ENCODE measurements around the gene HYOU1.
"Not testable (repeated sequence)": the region's sequence is repeated elsewhere in the genome, so short reads cannot be mapped to it uniquely, and the experiment has no call there.

Gene HYOU1

DNA sequence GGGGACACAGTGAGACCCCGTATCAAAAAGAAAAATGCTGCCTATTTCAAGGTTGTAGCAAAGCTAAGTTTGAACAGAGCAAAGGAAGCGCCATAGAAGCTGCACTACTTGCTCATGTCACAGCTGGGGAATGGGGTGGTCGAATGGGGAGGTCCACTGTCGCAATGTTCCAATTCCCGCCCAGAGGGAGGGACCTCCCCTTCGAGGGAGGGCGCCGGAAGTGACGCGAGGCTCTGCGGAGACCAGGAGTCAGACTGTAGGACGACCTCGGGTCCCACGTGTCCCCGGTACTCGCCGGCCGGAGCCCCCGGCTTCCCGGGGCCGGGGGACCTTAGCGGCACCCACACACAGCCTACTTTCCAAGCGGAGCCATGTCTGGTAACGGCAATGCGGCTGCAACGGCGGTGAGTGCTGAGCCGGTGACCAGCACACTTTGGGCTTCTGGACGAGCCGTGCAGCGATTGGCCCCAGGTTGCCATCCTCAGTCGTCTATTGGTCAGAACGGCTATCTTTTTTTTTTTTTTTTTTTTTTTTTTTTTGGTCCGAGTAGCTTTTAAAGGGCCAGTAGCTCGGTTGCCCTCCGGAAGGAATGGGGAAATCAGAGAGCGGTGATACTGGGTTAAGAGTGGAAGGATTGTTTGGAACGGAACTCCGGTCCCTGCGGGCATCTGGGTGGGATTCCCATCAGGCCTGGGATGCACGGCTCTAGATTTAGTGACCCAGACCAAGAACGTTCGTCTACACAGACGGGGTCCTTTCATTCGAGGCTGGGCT is 27.8 kb upstream of the HYOU1 start, which contains the start of gene HMBS:
Gene HMBS, plus strand, starts transcription at position 219 of the 774 bp plus-strand sequence. Its CDS starts 153 bp downstream, at position 372.
- peak; percentile 90 for DNase-seq

DNA sequence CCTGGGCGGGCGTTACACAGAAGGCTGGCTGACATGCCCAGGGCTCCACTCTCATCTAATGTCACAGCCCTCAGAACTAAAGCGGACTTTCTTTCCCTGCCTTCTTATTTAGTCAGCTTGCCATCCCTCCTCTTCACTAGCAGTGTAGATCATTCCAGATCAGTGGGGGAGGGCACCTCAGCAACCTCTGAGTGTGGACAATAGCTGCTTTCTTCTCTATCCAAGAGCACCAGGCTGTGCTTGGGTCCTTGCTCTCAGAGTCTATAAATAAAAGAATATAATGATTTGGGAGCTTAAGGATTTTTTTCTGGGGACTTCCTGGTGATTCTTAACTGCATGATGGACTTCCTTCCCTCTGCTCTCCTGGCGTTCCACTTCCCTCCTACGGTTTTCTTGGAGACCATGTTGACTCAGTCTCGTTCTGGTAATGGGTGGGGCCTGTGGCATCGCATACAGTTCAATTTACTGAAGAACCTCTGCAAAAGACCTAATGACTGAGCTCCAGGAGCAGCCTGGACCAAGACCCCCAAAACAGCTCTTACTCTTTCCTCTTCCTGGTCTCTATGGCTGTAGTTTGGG is 24.8 kb upstream of the HYOU1 start:
- DNase-seq: no peak

DNA sequence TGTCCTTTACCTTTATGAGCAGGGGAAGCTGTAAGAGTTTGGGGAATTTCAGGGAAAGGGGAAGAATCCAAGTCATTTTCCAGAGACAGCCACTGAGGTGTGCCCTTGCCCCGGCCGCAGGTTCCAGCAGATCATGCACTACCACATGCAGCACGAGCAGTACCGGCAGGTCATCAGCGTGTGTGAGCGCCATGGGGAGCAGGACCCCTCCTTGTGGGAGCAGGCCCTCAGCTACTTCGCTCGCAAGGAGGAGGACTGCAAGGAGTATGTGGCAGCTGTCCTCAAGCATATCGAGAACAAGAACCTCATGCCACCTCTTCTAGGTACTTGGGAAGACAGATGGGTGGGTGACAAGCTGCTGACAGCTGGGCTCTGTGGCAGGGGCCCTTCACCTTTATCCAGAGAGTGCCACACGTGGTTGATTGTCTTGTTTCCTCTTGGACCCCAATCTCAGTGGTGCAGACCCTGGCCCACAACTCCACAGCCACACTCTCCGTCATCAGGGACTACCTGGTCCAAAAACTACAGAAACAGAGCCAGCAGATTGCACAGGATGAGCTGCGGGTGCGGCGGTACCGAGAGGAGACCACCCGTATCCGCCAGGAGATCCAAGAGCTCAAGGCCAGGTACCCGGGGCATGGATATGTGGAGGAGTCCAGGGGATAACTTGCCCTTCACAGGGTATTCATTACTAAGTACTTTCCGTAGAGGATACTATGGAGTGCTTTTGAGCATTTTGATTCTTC is 21.8 kb upstream of the HYOU1 start:
- no peak for DNase-seq

DNA sequence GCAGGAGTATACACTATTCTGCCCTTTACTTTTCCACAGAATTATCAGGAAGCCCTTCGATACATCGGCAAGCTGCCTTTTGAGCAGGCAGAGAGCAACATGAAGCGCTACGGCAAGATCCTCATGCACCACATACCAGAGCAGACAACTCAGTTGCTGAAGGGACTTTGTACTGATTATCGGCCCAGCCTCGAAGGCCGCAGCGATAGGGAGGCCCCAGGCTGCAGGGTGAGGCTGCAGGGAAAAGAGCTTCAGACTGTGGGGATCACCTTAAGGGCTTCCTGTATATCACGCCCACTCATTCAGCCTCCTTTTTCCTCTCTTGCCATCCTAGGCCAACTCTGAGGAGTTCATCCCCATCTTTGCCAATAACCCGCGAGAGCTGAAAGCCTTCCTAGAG is 20.8 kb upstream of the HYOU1 start:
- no peak for DNase-seq

DNA sequence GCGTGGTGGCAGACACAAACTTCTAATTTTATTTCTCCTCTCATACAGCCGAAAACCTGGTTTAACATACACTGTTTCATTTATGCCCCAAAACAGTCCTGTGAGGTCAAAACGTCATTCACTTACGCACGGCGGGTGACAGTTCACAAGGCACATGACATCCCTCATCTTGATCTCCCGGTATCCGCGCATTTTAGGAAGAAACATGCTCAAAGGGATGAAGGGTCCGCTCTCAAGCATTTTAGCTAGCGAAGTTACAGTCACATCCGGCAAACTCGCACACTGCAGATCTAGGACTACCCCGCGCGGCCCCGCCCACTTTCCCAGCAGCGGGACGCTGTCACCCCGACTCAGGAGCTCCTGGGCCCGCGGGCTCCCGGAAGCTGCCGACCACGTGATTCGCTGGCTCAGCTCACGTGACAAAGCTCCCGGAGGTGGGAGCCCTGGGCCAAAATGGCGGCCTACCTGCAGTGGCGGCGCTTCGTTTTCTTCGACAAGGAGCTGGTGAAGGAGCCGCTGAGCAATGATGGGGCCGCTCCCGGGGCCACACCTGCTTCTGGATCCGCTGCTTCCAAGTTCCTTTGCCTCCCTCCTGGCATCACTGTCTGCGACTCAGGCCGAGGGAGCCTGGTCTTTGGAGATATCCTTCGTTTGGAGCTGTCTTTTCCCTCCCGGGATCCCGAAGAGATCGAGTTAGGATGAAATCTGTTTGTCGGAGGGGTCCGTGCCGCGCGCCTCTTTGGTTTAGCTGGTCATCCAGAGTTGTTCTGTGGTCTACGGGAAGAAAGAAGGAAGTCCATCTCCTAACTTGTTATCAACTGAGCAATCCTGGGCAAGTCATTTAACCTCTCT is 10.6 kb upstream of the HYOU1 start, which contains the start of gene VPS11:
Gene VPS11, plus strand, starts transcription at position 448 of the 852 bp plus-strand sequence. Its CDS starts 6 bp downstream, at position 454.
- DNase-seq: peak; percentile 77

DNA sequence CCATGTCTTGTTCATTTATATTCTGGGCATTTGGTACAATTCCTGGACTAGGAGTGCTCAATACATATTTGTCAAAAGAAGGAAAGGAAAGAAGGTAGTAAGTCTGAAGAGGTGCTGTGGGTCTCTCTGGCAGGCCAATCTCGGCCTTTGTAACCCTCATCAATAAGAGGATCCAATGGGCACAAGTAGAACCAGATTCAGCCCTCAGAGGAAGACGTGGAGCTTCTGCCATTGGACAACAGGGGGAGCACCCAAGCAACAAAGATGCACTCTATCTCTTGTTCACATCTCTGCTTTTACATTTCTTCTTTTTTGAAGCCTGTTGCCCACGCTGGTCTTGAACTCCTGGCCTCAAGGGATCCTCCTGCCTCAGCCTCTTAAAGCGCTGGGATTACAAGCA is 8.4 kb upstream of the HYOU1 start:
- no peak for DNase-seq

DNA sequence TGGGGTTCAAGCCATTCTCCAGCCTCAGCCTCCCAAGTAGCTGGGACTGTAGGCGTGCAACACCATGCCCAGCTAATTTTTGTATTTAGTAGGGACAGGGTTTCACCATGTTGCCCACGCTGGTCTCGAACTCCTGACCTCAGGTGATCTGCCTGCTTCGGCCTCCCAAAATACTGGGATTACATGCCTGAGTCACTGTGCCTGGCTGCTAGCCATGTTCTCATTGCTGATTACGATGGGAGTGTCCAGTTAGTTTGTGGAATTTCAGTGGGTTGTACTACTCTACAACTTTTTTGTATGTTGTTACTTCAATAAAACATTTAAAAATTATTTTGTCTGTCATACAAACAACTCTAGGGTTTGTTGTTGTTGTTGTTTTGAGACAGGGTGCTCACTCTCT is 5.8 kb upstream of the HYOU1 start:
- no peak for DNase-seq

DNA sequence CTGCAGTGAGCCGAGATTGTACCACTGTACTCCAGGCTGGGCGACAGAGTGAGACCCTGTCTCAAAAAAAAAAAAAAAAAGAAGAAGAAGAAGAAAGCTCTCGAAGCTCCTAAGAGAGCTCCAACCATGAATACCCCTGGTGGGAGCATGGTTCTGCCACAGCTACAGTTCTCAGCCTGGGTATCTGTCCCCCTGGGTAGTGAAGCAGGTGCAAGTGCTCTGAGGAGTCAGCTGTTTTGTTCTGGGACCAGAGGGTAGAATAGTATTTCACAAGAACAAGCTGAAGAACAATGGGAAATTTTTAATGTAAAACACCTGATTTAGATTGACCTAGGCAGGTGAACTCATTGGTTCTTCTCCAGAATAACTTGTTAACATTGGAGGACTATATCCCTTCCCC is 4.3 kb upstream of the HYOU1 start:
- no peak for DNase-seq

DNA sequence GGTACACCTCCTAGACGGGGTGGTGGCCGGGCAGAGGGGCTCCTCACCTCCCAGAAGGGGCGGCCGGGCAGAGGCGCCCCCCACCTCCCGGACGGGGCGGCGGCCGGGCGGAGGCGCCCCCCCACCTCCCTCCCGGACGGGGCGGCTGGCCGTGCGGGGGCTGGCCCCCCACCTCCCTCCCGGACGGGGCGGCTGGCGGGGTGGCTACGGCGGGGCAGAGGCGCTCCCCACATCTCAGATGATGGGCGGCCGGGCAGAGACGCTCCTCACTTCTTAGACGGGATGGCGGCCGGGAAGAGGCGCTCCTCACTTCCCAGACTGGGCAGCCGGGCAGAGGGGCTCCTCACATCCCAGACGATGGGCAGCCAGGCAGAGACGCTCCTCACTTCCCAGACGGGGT is 2.1 kb upstream of the HYOU1 start:
- not testable (repeated sequence) for DNase-seq

DNA sequence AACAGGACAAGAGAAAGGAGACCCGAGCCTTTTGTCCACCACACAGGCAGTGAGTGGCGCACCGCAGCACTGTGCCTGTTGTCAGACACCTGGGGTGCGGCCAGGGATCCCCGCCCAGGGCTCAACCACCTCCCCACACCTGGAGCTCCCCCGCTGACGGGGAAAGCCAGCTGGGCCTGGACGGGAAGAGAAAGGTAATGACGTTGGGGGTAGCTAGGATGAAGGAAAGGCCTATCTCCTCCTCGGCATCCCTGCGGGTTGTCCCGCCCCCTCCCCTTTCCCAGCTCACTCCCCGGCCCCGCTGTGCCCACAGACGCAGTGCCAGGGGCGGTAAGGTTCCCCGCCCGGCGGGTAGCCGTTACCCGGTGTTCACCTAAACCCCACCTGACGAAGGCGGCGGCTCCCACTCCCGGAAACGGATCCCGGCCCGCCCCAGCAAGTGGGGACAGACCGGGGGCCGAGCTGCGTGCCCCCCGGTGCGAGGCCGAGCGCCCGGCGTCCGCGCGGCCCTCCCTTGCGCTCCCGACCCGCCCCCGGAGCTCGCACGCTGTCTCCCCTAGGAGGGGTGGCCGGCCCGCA is 495 bp downstream of the HYOU1 start:
- DNase-seq: no peak

DNA sequence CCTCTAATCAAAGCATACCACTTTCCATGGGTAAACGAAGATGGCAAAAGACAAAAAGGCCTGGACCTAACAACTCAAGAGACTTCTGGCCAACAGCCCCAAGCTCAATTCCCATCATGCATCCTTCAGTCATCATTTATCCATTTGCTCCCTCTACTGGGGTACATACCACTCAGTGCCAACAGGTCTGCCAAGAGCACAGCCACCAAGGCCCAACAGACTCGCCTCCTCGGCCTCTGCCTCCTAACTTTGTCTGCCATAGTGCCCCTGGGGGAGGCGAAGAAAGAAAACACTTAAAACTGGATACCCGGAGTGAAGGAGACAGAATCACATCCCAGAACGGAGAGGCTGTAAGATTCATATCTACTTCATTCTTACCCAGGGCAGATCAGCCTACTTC is 1.1 kb downstream of the HYOU1 start:
- DNase-seq: no peak

DNA sequence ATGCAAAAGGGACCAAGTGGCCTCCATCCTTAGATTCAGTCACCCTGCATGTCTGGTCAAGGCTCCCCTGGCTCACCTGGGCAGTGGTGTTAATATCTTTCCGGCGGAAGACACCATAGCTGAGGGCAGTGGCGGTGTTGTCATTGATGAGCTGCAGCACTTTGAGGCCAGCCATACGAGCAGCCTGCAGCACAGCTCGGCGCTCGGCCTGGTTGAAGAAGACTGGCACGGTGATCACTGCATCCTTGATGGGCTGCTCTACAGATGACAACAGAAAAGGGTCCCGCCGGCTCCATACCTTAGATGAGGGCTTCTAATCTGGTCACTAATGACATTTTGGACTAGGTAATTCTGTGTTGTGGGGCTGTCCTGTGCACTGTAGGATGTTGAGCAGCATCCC is 2.6 kb downstream of the HYOU1 start:
- no peak for DNase-seq

DNA sequence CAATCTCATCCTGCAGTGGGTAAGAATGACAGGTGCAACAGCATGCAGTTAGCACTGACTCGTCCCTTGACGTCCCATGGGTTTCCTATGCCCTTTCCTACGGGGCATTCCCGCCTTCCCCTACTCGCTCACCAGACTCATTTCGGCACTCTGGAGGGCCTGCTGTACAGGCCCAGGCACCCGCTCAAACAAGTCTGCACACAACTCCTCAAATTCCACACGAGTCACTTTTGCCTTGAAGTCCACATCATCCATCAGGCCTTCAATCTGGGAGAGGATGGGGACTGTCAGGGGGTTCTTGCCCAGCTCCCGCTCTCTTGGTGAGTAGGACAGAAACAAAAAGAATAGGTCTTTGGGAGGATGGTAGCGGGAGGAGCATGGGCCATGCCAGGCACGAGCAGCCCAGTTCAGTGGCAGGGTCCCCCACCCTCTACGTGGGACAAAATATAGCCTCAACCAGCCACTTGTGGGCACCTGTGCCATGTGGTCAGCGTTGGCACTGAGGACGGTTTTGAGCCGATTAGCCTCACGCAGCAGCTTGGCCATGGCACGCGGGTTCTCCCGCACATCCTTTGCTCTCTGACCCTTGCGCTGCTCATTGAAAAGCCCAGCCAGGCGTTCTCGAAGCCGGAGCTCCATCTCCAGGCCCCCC is 4.7 kb downstream of the HYOU1 start:
- no peak for DNase-seq

DNA sequence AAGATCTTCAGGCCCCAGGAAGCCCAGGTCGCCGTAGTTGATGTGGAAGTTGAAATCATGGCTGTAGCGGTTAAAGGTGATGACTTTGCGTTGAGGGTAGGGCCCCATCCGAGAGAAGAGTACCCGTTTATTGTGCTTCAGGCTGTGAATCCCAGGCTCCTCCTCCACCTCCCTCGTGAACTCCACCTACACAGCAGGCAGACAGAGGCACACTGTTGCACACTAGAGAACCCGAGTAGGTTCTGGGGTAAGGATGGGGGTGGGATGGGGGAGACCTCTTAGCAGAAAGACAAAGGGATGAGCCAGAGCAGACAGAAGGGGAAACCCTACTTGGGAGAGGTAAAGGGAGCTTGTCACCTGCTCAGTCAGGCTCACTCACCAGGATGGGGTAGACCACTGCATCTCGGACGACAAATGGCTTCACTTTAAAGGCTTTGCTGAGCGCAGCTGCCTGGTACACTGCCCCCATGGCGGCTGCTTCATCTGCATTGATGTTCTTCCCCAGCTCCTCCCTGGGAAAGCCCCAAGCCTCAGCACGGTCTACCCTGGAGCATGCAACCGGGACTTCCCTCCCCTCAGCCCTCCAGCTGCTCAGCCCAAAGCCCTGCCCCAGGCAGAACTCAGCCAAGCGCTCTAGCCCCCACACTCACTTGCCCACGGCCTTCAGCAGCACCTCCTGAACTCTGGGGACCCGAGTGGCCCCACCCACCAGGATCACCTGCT is 5.4 kb downstream of the HYOU1 start:
- DNase-seq: no peak

DNA sequence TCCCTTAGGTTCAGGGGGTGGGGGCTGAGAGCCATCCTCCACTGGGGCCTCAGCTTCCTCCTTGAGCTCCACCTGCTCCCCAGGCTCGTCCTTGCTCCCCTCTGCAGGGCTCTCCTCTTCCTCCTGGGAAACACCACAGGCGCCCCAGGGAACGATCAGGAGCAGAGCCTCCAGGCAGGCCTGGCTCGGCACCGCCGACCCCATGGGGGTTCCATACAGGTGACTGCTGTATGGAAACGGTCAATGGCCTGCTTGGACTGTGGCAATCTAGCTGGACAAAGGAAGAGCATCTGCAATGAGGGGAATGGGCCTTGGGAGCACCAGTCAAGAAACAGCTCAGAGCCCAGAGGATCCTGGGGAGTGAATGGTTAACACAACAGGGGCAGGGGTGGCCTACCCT is 7.9 kb downstream of the HYOU1 start:
- DNase-seq: no peak

DNA sequence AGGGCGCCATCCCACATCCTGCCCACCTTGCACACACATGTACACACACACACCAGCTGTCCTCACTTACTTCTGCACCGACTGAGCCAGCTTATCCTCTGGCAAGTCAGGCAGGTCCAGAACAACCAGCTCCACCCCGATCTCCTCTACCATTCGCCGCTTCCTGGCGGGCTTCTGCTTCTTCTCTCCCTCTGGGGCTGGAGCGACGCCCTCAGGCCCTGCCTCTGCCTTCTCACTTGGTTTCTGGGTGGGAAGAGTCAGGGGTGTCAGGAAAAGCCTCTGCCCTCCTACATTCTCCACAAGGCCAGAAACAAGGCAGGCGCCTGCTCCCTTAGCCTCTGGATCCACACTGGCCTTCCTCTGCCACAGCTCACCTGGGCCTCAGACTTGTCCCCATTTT is 8.4 kb downstream of the HYOU1 start:
- DNase-seq: no peak

DNA sequence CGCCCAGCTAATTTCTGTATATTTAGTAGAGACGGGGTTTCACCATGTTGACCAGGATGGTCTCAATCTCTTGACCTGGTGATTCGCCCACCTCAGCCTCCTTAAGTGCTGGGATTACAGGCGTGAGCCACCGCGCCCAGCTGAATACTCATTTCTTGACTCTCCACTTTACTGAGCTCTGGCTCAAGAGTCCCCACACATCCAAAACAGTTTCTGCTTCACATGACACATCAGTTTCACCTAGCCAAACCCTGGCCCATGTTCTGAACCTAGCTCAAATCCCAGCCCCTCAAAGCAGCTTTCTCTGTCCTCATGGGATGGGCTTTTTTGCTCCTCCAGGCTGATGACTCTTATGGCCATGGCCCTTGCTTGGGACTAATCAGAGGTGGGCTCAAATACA is 9.8 kb downstream of the HYOU1 start:
- no peak for DNase-seq

DNA sequence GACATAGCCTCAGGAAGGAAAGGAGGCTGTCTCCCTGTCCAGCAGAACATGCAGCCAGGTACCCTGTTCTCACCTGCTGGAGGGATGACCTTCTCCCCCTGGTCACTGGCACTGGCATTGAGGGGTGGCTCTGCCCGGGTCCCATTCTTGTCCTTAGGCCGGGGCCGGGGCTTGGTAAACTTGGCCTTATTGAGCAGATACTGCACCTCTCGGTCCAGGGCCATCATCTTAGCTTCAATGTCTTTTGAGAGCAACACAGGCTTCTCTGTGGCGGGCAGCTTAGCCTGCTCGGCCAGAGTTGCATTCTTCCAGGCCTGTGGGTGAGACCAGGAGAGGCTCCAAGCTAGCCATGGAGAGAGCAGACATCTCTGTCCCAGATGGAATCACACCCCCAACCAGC is 10.5 kb downstream of the HYOU1 start:
- no peak for DNase-seq

DNA sequence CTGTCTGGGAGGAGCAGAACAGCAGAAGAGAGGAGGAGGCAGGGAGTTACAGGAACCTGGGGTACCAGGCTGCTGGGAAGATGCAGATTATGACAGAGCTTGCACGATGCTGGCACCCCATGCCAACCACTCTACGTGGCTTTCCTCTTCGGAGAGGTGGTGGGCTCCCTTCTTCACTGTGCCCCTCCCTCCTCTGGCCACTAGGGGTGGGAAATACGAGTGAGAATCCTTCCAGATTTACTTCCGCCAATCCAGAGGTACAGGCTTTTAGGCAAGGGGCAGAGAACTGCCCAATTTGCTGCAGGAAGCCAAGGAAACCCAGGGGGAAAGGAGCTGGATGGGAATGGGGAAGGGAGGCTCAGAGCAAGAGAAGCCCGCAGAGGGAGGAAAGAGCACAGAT is 12.3 kb downstream of the HYOU1 start:
- no peak for DNase-seq

DNA sequence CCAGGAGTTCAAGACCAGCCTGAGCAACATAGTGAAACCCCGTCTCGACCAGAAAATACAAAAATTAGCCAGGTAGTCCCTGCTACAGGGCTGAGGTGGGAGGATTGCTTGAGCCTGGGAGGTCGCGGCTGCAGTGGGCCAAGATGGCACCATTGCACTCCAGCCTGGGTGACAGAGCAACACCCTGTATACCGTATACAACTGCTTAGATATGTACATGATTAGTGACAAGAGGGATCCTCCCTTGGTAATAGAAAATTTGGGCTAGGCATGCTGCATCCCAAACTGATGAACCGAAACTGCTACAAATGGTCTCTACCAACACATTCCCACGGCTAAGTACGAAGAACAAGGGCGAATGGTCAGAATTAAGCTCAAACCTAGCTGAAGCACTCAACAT is 14.1 kb downstream of the HYOU1 start:
- no peak for DNase-seq

DNA sequence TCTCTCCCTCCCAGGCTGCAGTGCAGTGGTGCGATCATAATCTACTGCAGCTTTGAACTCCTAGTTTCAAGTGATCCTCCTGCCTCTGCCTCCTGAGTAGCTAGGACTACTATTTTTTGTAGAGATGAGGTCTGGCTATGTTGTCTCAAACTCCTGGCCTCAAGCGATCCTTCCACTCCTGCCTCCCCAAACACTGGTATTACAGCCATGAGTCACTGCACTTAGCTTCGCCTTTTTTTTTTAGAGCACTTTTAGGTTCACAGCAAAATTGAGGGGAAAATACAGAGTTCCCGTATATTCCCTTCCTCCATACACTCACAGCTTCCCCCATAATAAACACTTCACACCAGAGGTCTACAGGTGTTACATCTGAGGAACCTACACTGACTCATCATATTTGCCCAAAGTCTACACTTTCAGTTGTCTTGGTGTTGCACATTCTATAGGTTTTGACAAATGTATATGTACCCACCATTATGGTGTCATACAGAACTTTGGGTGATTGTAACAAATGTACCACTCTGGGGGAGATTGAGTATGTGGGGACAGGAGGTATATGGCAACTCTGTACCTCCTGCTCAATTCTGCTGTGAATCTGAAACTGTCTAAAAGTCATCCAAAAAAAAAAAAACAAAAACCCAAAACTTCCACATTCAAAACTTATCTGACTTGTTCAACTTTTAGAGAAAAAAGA is 15.0 kb downstream of the HYOU1 start:
- no peak for DNase-seq
